ENCODE measurements around the gene FAM83G. TPM values are rescaled to one million over a fixed set of nuclear protein-coding genes. Genes with fewer than 3 reads are reported as not detected.
"Not testable (repeated sequence)": the region's sequence is repeated elsewhere in the genome, so short reads cannot be mapped to it uniquely, and the experiment has no call there.

FAM83G gene
- total RNA-seq, 1 donor from 2014 or later, result 36.1 TPM

- intact Hi-C loops (cut with DNase I), result no loop called here
- H3K36me3 ChIP-seq, result no peaks in the 10 kb centered on the region
- H3K4me1 ChIP-seq, result no peaks in the 10 kb centered on the region
- no peaks in the 10 kb centered on the region for H3K9me3 ChIP-seq
- no peak overlapping the region for H3K27ac ChIP-seq
- TF ChIP-seq CTCF (IDR thresholded peaks at IDR 0.05) (no peak), POLR2A (IDR thresholded peaks at IDR 0.05) (no peak), POLR2AphosphoS5 (IDR thresholded peaks at IDR 0.05; ENCODE audit: insufficient read depth in 1 of 2, low read depth in 1 of 2) (no peak)
- no peaks in the 10 kb centered on the region for H3K27me3 ChIP-seq
- no peak for DNase-seq (ENCODE audit: extremely low spot score in 2 of 2)
- H3K4me3 ChIP-seq, result no peak overlapping the region
Observed at GRCh38 chr17:18959071-18959844, 45.3 kb downstream of the FAM83G start.

GRCh38 chr17:18958611-18959010 is 46.0 kb downstream of the FAM83G start:
- no peaks in the 10 kb centered on the region for H3K9me3 ChIP-seq
- TF ChIP-seq POLR2AphosphoS5 (IDR thresholded peaks at IDR 0.05; ENCODE audit: insufficient read depth in 1 of 2, low read depth in 1 of 2) (no peak), POLR2A (IDR thresholded peaks at IDR 0.05) (no peak), CTCF (IDR thresholded peaks at IDR 0.05) (no peak)
- no peaks in the 10 kb centered on the region for H3K4me1 ChIP-seq
- H3K27me3 ChIP-seq, result no peaks in the 10 kb centered on the region
- H3K27ac ChIP-seq, result no peak overlapping the region
- H3K4me3 ChIP-seq, result no peak overlapping the region
- no peak for DNase-seq (ENCODE audit: extremely low spot score in 2 of 2)
- intact Hi-C loops (cut with DNase I), result no loop called here
- H3K36me3 ChIP-seq, result no peaks in the 10 kb centered on the region

- no peaks in the 10 kb centered on the region for H3K4me1 ChIP-seq
- no peaks in the 10 kb centered on the region for H3K9me3 ChIP-seq
- H3K4me3 ChIP-seq, result no peak overlapping the region
- H3K27ac ChIP-seq, result no peak overlapping the region
- H3K36me3 ChIP-seq, result no peaks in the 10 kb centered on the region
- TF ChIP-seq POLR2A (IDR thresholded peaks at IDR 0.05), result no peak
- DNase-seq (ENCODE audit: extremely low spot score in 2 of 2), result no peak
- H3K27me3 ChIP-seq, result no peaks in the 10 kb centered on the region
- intact Hi-C loops (cut with DNase I), result no loop called here
Observed at GRCh38 chr17:18957831-18958230, 46.7 kb downstream of the FAM83G start.

- Histone ChIP-seq H3K4me1 (no peaks in the 10 kb centered on the region), H3K36me3 (no peaks in the 10 kb centered on the region), H3K9me3 (no peaks in the 10 kb centered on the region), H3K27me3 (no peaks in the 10 kb centered on the region), H3K4me3 (no peak overlapping the region), H3K27ac (no peak overlapping the region)
- intact Hi-C loops (cut with DNase I), result no loop called here
- TF ChIP-seq POLR2A (IDR thresholded peaks at IDR 0.05) (no peak), CTCF (IDR thresholded peaks at IDR 0.05) (no peak), POLR2AphosphoS5 (IDR thresholded peaks at IDR 0.05; ENCODE audit: insufficient read depth in 1 of 2, low read depth in 1 of 2) (no peak)
- DNase-seq (ENCODE audit: extremely low spot score in 2 of 2), result no peak
Observed at GRCh38 chr17:18956581-18956980, 48.0 kb downstream of the FAM83G start.

- H3K4me1 ChIP-seq; H3K9me3 ChIP-seq; H3K4me3 ChIP-seq; intact Hi-C loops (cut with DNase I); DNase-seq (ENCODE audit: extremely low spot score in 2 of 2); H3K36me3 ChIP-seq; H3K27ac ChIP-seq; H3K27me3 ChIP-seq: not testable (repeated sequence)
Observed at GRCh38 chr17:18956021-18956420, 48.5 kb downstream of the FAM83G start.

GRCh38 chr17:18955009-18955408 is 49.6 kb downstream of the FAM83G start:
- H3K36me3 ChIP-seq, result no peaks in the 10 kb centered on the region
- DNase-seq (ENCODE audit: extremely low spot score in 2 of 2), result no peak
- TF ChIP-seq POLR2AphosphoS5 (IDR thresholded peaks at IDR 0.05; ENCODE audit: insufficient read depth in 1 of 2, low read depth in 1 of 2), result no peak
- no peak for TF ChIP-seq CTCF (IDR thresholded peaks at IDR 0.05)
- no peak for TF ChIP-seq POLR2A (IDR thresholded peaks at IDR 0.05)
- no peaks in the 10 kb centered on the region for H3K27me3 ChIP-seq
- H3K9me3 ChIP-seq, result no peaks in the 10 kb centered on the region
- no peak overlapping the region for H3K4me3 ChIP-seq
- H3K4me1 ChIP-seq, result no peaks in the 10 kb centered on the region
- no peak overlapping the region for H3K27ac ChIP-seq
- intact Hi-C loops (cut with DNase I), result no loop called here
